ENCODE data around the gene DCC. TPM values are rescaled to one million over a fixed set of nuclear protein-coding genes. Genes with fewer than 3 reads are reported as not detected.

The DCC gene
- total RNA-seq, 1 donor from 2014 or later: 5.6 TPM

DNA sequence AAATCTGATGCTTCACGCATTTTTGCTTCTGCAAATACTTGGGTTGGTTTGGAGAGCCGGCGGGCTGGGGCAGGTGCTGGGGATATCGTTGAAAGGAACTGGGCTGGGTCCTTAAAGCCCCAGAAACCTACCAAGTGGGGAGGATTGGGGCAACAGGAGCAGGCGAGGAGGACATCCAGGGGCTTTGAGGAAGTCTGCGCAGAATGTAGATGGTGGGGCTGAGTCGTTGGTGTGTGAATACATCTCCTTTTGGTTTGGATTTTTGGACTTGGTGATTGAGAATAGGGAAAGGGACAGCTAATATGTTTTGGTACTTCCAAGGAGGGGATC, 1.1 kb downstream of the DCC start:
- H3K36me3 Mint-ChIP-seq (ENCODE audit: unreplicated experiment): no peaks in the 10 kb centered on the region
- DNase-seq: no peak
- H3K27me3 Mint-ChIP-seq (ENCODE audit: unreplicated experiment): peaks cover 16% of the 10 kb centered on the region
- no peaks in the 10 kb centered on the region for H3K9me3 Mint-ChIP-seq (ENCODE audit: unreplicated experiment)
- H3K27ac Mint-ChIP-seq (ENCODE audit: unreplicated experiment): no peak overlapping the region
- TF ChIP-seq CTCF (IDR thresholded peaks at IDR 0.05; ENCODE audit: partially characterized antibody, unreplicated experiment): no peak
- peaks cover 6% of the 10 kb centered on the region for H3K4me1 Mint-ChIP-seq (ENCODE audit: low read depth, unreplicated experiment)
- H3K4me3 Mint-ChIP-seq (ENCODE audit: unreplicated experiment): no peak overlapping the region

DNA sequence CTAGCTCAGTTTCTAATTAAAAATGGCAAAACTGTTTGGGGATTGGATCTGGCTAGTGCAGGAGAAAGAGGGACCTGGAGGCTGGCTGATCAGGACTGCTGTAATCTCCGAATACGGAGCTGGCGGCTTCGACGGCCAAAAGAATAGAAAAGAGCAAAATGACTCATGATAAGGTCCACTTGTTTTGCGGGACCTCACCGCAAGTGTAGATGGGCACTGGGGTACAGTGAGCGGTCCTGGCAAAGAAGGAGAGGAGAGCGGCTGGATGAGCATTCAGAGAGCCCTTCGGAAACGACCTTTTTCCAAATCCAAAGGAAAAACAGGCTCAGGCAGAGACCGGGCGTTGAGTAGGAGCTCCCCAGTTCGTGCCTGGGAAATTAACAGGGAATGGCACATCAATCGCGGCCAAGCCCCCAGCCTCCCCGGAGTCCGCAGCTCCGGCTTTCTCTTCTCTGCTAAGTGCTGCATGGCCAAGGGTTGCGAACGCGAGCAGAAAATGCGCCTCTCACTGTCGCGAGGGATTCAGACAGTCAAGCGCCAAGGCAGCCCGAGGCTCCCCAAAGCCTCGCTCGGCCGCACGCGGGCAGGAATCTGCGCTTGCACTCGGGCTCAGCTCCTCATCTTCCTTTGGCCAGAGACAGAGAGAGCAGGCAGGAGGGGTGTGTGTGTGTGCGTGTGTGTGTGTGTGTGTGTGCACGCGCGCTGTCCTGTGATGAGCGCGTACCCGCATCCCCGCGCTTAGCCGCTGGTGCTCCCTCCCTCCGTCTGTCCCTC, 1.8 kb downstream of the DCC start:
- no peaks in the 10 kb centered on the region for H3K36me3 Mint-ChIP-seq (ENCODE audit: unreplicated experiment)
- no peak overlapping the region for H3K4me3 Mint-ChIP-seq (ENCODE audit: unreplicated experiment)
- no peaks in the 10 kb centered on the region for H3K9me3 Mint-ChIP-seq (ENCODE audit: unreplicated experiment)
- no peak for TF ChIP-seq CTCF (IDR thresholded peaks at IDR 0.05; ENCODE audit: partially characterized antibody, unreplicated experiment)
- H3K27me3 Mint-ChIP-seq (ENCODE audit: unreplicated experiment): peaks cover 16% of the 10 kb centered on the region
- H3K27ac Mint-ChIP-seq (ENCODE audit: unreplicated experiment): no peak overlapping the region
- peaks cover 6% of the 10 kb centered on the region for H3K4me1 Mint-ChIP-seq (ENCODE audit: low read depth, unreplicated experiment)
- DNase-seq: peak; percentile 70

DNA sequence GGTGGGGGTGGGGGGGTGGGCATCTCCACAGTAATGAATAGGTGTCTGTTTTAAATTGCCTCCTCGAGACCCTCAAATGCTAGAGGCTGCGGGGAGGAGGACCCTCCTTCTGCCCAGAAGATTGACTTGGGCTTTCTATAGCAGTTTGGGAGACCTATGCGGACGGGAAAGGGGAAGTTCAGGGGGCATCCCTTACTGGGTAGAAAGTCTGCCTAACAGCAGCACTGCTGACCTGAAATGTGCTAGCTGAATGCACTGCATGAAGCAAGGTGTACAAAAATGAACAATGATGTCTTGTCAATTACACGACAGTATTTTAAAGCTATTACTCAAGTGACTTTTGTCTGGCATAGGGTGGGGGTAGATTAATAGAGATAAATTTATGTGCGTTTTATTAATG, 2.5 kb downstream of the DCC start:
- no peak for TF ChIP-seq CTCF (IDR thresholded peaks at IDR 0.05; ENCODE audit: partially characterized antibody, unreplicated experiment)
- Mint-ChIP-seq H3K4me1 (ENCODE audit: low read depth, unreplicated experiment) (peaks cover 6% of the 10 kb centered on the region), H3K4me3 (ENCODE audit: unreplicated experiment) (no peak overlapping the region), H3K27me3 (ENCODE audit: unreplicated experiment) (peaks cover 14% of the 10 kb centered on the region), H3K9me3 (ENCODE audit: unreplicated experiment) (no peaks in the 10 kb centered on the region), H3K36me3 (ENCODE audit: unreplicated experiment) (no peaks in the 10 kb centered on the region), H3K27ac (ENCODE audit: unreplicated experiment) (no peak overlapping the region)
- no peak for DNase-seq

DNA sequence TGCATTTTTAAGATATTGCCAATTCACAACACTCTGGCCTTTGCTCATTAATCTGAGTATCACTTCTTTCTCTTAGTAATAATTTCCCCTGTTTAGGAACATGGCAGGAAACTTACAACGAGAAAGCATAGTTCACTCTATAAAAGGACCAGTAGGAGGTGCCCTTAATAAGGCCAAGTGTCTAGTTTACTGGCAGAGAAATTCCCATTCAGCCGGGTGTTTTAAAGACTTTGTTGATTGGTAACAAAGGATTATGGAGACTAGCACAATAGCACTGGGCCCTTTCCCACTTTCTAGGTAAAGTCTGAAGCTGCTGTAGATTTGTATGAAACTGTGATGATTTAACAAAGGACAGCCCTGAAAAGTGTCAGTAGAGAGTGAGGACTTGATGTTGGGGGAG, 3.1 kb downstream of the DCC start:
- no peak for DNase-seq

More for the DNA sequence above, 3.1 kb downstream of the DCC start:
- H3K4me1 Mint-ChIP-seq (ENCODE audit: low read depth, unreplicated experiment): peaks cover 6% of the 10 kb centered on the region
- H3K27me3 Mint-ChIP-seq (ENCODE audit: unreplicated experiment): peaks cover 14% of the 10 kb centered on the region
- H3K27ac Mint-ChIP-seq (ENCODE audit: unreplicated experiment): no peak overlapping the region
- H3K4me3 Mint-ChIP-seq (ENCODE audit: unreplicated experiment): no peak overlapping the region
- H3K36me3 Mint-ChIP-seq (ENCODE audit: unreplicated experiment): no peaks in the 10 kb centered on the region
- H3K9me3 Mint-ChIP-seq (ENCODE audit: unreplicated experiment): no peaks in the 10 kb centered on the region
- no peak for TF ChIP-seq CTCF (IDR thresholded peaks at IDR 0.05; ENCODE audit: partially characterized antibody, unreplicated experiment)
